Heart right ventricle (tissue), 16 donors: ENCODE measurements around the gene CBX2. TPM values are rescaled to one million over a fixed set of nuclear protein-coding genes. Genes with fewer than 3 reads are reported as not detected.

Experiments used
- ATAC-seq, 8 donors: fragments of 200-7000 bp; cut with Tn5 transposase; one replicate each; pipeline ENCODE4 v1.9.1; 2020; ENCODE audit warnings: mild to moderate bottlenecking in 8 of 8, moderate library complexity in 8 of 8, moderate number of reproducible peaks in 1 of 8
- DNase-seq, 2 donors: peaks; one replicate each; pipeline ENCODE4 v3.0.0-alpha.2; 2020
- H3K27ac ChIP-seq, 10 donors: fragments of 200-600 bp; sonication (generic) in 2 of 10; one replicate each; pipeline versions ENCODE4 v1.5.0 to v1.8.0; 2020 to 2022; ENCODE audit warnings: mild to moderate bottlenecking in 3 of 10
- H3K27me3 ChIP-seq, 7 donors: fragments of 200-600 bp; one replicate each; pipeline ENCODE4 v1.8.0; 2021 to 2022; ENCODE audit warnings: mild to moderate bottlenecking in 2 of 7
- H3K36me3 ChIP-seq, 9 donors: fragments of 200-600 bp; sonication (generic) in 1 of 9; one replicate each; pipeline versions ENCODE4 v1.5.0 to v1.8.0; 2020 to 2022; ENCODE audit warnings: mild to moderate bottlenecking in 2 of 9
- H3K4me1 ChIP-seq, 9 donors: fragments of 200-600 bp; sonication (generic) in 1 of 9; one replicate each; pipeline versions ENCODE4 v1.5.0 to v1.8.0; 2020 to 2022; ENCODE audit warnings: mild to moderate bottlenecking in 4 of 9
- H3K4me3 ChIP-seq, 10 donors: fragments of 200-600 bp; sonication (generic) in 2 of 10; one replicate each; pipeline versions ENCODE4 v1.5.0 to v1.8.0; 2020 to 2022; ENCODE audit warnings: mild to moderate bottlenecking in 7 of 10, moderate library complexity in 2 of 10
- H3K9me3 ChIP-seq, 11 donors: fragments of 200-600 bp in 10 of 11; sonication (generic) in 2 of 11; one replicate each; pipeline versions ENCODE4 v1.5.0 to v1.8.0; 2013 to 2022; ENCODE audit warnings: mild to moderate bottlenecking in 2 of 11, control low read depth in 1 of 11, moderate library complexity in 1 of 11
- CTCF ChIP-seq, 9 donors: fragments of 200-600 bp; sonication (generic) in 2 of 9; IDR thresholded peaks; one replicate each; pipeline versions ENCODE4 v1.5.0 to v1.8.0; 2021 to 2022; ENCODE audit warnings: antibody characterized with exemption in 9 of 9, mild to moderate bottlenecking in 5 of 9, moderate library complexity in 1 of 9
- WGBS, 2 donors: extraction: QIAGEN DNeasy Blood & Tissue Kit; methylation state at CpG; one replicate each; pipeline ENCODE4 v1.1.7; 2013; ENCODE audit warnings: inconsistent platforms in 1 of 2; 5-methylcytosine and 5-hydroxymethylcytosine counted together
- intact Hi-C, 10 donors: fragments of 100-400 bp; cut with DNase I; formaldehyde crosslinking; loops; one replicate each; pipeline versions ENCODE4 v1.11.1 to v1.14.2; 2022
- polyA plus RNA-seq, 2 donors: library from polyadenylated mRNA; stranded (reverse); fragments of 200-250 nt; gene quantifications; one replicate each; pipeline ENCODE4 v1.2.3, GENCODE V29; 2013
- total RNA-seq, 10 donors: library from RNA; stranded (reverse); fragmentation: NEBNext Ultra II Directional in 3 of 10; extraction: Animal tissue kit (Norgen Biotek cat#: 25700) in 3 of 10; gene quantifications; one replicate each; pipeline versions ENCODE4 v1.2.1 to v1.2.4, GENCODE V29; 2021 to 2023
- donor health status: Arrhythmogenic right ventricular cardiomyopathy.
- donor health status: ischemic (EF 13 %, LVEDD 7.1; RV severe dilation, severe dysfunction).
- donor health status: healthy with polysubstance abuse.
- donor health status: DM: no; HTN: yes; CAD: no.
- donor health status: DM: no; HTN: no; CAD: no.
- donor health status: ischemic (EF 25% LVEDD 6.9; RV normal size, moderate dysfunction).
- donor health status: ischemic (EF 25% LVEDD 5.7; RV mildly dilated, moderate dysfunction).
- donor health status: healthy.
- donor health status: DM: yes; HTN: yes; CAD: no.
- donor health status: Ischemic cardiomyopathy.
- donor health status: ischemic (EF 35%, LVEDD 5.7; RV mildly dilated, moderate dysfunction).
- donor health status: nonischemic (EF 11% LVEDD 7.7; RV severe dilation, severe dysfunction).
- donor health status: DM: yes; HTN: yes; CAD: no.
- donor health status: PGD.
- donor health status: ischemic (EF 29% LVEDD 5.4; RV normal size, mild dysfunction).
- donor health status: nonischemic (EF 23%, LVEDD 6.1; RV moderate dilation, normal function).

Gene CBX2
- total and polyA plus RNA-seq, 12 donors, result 1.5 to 7.1 (median 2.9) TPM

DNA sequence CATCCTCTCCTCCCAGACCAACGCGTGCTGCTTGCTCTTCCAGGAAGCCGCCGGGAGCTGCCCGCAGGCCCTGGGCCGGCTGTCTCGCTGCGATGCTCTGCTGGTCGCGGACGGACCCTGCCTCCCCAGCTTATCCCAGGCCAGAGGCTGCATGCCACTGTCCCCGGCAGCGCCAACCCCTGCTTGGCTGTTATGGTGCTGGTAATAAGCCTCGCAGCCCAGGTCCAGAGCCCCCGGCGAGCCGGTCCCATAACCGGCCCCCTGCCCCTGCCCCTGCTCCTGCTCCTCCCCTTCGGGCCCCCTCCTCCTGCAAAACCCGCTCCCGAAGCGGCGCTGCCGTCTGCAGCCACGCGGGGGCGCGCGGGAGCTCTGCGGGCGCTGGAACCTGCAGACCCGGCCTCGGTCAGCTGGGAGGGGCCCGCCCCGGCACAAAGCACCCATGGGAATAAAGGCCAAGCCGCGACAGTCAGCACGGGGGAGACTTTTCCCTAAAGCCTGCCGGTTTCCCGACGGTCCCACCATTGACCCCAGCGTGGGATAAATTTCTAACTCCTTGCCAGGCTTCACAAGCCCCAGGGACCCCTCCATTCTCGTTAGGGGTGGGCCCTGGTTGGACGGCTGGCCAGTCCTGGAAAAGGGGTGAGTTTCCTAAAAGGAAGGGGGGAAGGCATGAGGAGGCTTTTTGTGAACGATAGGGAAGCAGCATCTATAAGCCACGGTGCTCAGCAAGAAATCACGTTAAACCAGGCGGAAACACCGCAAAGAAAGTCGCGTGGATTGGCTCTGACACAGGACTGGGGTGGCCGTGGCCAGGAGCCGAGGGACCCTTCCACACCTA is 36.0 kb upstream of the CBX2 start:
- Histone ChIP-seq H3K4me3 (peak overlapping the region in 5 of 10 donors; percentile 11 to 31 (median 17)), H3K27ac (no peak overlapping the region), H3K9me3 (no peaks in the 10 kb centered on the region), H3K27me3 (peaks cover 20 to 82% (median 72%) of the 10 kb centered on the region in 7 donors), H3K36me3 (no peaks in the 10 kb centered on the region), H3K4me1 (peaks cover 3 to 20% (median 8%) of the 10 kb centered on the region in 9 donors)
- peak; percentile 90 to 98 (median 95) for TF ChIP-seq CTCF (IDR thresholded peaks at IDR 0.05)
- ATAC-seq (peak; percentile 56 to 76 (median 71)), DNase-seq (peak; percentile 68 to 80)
- intact Hi-C loops, result loop anchor here in 7 of 10 donors (5.0 to 10.0 kb wide), 8 partner anchors 35 to 253 kb away; partner anchors contain the start of genes CBX2 (in 1 of the 7) and CBX4 (in 1 of the 7)
- WGBS, 2 donors, result 10 to 12% methylated on average over 53 of the region's 53 CpGs

DNA sequence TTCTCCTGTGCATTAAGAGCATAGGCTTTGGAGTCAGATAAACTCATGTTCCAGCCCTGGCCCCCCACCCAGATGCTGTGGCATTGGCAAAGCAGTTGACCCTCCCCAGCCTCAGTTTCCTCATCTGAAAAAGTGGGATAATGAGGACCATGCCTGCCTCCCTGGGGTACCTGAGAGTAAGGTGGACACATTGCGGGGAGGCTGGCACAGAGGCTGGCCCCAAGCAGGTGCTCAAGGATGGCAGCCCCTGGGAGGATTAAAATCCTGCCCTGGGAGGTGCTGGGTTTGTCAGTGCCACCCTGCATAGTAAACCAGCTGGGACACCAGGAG is 35.4 kb upstream of the CBX2 start:
- Histone ChIP-seq H3K36me3 (no peaks in the 10 kb centered on the region), H3K4me1 (peaks cover 6 to 26% (median 14%) of the 10 kb centered on the region in 9 donors), H3K9me3 (no peaks in the 10 kb centered on the region), H3K27ac (no peak overlapping the region), H3K27me3 (peaks cover 19 to 82% (median 72%) of the 10 kb centered on the region in 7 donors), H3K4me3 (no peak overlapping the region)
- DNase-seq (no peak), ATAC-seq (no peak)
- intact Hi-C loops, result loop anchor here in 7 of 10 donors (5.0 to 10.0 kb wide), 8 partner anchors 35 to 252 kb away; partner anchors contain the start of genes CBX2 (in 1 of the 7) and CBX4 (in 1 of the 7)
- 90 to 95% methylated on average over 1 of the region's 1 CpG for WGBS, 2 donors
- TF ChIP-seq CTCF (IDR thresholded peaks at IDR 0.05), result no peak

- no peak for TF ChIP-seq CTCF (IDR thresholded peaks at IDR 0.05)
- Histone ChIP-seq H3K27me3 (peaks cover 23 to 82% (median 72%) of the 10 kb centered on the region in 7 donors), H3K36me3 (no peaks in the 10 kb centered on the region), H3K4me3 (no peak overlapping the region), H3K27ac (no peak overlapping the region), H3K4me1 (peaks cover 6 to 30% (median 18%) of the 10 kb centered on the region in 9 donors), H3K9me3 (no peaks in the 10 kb centered on the region)
- WGBS, 2 donors, result 87 to 93% methylated on average over 7 of the region's 7 CpGs
- intact Hi-C loops, result loop anchor here in 7 of 10 donors (5.0 to 10.0 kb wide), 8 partner anchors 34 to 252 kb away; partner anchors contain the start of genes CBX2 (in 1 of the 7) and CBX4 (in 1 of the 7)
- DNase-seq (no peak), ATAC-seq (no peak)
Observed at GRCh38 chr17:79742951-79743476, 34.9 kb upstream of the CBX2 start.

DNA sequence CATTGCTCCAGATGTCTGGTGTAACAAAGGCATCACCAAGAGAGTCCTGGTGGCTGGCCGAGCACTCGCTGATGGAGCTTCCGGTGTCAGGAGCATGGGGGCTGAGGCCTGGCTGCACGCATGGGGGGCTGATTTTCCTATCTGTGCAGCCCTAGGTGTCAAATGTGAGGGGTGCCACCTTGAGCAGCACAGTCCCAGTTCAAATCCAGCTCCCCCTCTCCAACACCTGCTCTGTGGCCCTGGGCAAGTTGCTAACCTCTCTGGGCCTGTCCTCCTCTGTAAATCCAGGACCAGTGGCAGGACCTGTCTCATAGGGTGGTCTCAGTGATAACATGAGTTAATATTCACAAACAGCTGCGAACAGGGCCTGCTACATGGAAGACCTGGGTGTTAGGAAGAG is 34.3 kb upstream of the CBX2 start:
- no peak for ATAC-seq
- 92 to 99% methylated on average over 5 of the region's 5 CpGs for WGBS, 2 donors
- intact Hi-C loops, result loop anchor here in 7 of 10 donors (5.0 to 10.0 kb wide), 8 partner anchors 34 to 251 kb away; partner anchors contain the start of genes CBX2 (in 1 of the 7) and CBX4 (in 1 of the 7)

More for the DNA sequence above, 34.3 kb upstream of the CBX2 start:
- Histone ChIP-seq H3K27ac (no peak overlapping the region), H3K4me3 (no peak overlapping the region), H3K27me3 (peaks cover 29 to 82% (median 74%) of the 10 kb centered on the region in 7 donors), H3K36me3 (no peaks in the 10 kb centered on the region), H3K4me1 (peaks cover 6 to 30% (median 19%) of the 10 kb centered on the region in 9 donors), H3K9me3 (no peaks in the 10 kb centered on the region)
- TF ChIP-seq CTCF (IDR thresholded peaks at IDR 0.05), result no peak
- no peak for DNase-seq
